Sigmoid colon (tissue), 4 donors: Measurements from ENCODE around the gene ANKLE2.

Experiments used
- EP300 ChIP-seq, 4 donors: sonication (generic); formaldehyde crosslinking; IDR thresholded peaks; one replicate each; pipeline ENCODE4 v1.6.1; 2017; ENCODE audit warnings: antibody characterized with exemption in 4 of 4
- POLR2A ChIP-seq, 2 donors: fragments of 450-650 bp; IDR thresholded peaks; one replicate each; pipeline ENCODE4 v1.6.1; 2016; ENCODE audit warnings: antibody characterized with exemption in 2 of 2, mild to moderate bottlenecking in 2 of 2, moderate library complexity in 2 of 2
- POLR2AphosphoS5 ChIP-seq, 4 donors: sonication (generic); formaldehyde crosslinking; IDR thresholded peaks; one replicate each; pipeline ENCODE4 v1.6.1; 2017; ENCODE audit warnings: antibody characterized with exemption in 4 of 4
- TF ChIP-seq, protein P1 (sequence below), 4 experiments: fragments of 450-650 bp in 3 of 4; fragments of 200-600 bp in 1 of 4; IDR thresholded peaks; one replicate each; pipeline ENCODE4 v1.5.1; 2016 to 2019; ENCODE audit warnings: antibody characterized with exemption in 4 of 4, mild to moderate bottlenecking in 3 of 4, moderate library complexity in 2 of 4

DNA sequence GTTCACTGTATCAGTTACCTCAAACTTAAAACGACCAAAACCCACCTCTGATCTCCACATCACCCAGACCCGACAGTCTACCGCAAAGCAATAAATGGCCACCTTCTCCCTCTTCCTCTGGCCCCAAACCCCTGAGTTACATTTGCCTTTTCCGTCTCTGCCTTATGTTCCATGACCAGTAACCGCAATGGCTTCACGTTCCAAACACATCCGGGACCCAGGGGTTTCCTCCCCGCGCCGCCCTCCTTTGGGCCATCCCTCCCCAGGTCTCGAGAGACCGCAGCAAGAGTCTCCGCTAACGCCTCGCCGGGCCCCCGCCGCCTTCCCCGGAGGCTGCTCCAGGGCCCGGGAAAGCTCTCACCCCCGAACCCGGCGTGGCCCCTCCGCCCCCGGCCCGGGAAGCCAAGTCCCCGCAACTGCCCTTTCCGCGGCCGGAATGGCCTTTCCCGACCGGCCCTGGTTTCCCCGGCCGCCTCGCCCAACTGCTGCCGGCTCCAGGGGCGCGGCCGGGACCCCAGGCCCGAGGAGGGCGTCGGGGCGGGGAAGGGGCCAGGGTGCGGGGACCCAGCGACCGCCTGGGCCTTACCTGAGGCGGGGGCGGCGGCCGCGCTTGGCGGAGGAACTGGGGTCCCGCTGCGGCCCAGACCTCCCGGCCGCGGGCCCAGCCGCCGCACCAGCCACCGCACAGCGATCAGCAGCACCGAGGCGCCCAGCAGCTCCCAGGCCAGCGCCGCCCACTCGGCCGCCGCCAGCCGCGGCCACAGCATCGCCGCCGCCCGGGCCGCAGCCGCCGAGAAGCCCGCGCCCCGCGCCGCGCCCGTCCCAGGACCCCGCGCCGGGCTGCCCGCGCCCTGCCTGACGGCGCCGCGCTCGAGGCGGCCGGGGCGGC lies at the start of gene ANKLE2:
- TF ChIP-seq, protein P1, sequence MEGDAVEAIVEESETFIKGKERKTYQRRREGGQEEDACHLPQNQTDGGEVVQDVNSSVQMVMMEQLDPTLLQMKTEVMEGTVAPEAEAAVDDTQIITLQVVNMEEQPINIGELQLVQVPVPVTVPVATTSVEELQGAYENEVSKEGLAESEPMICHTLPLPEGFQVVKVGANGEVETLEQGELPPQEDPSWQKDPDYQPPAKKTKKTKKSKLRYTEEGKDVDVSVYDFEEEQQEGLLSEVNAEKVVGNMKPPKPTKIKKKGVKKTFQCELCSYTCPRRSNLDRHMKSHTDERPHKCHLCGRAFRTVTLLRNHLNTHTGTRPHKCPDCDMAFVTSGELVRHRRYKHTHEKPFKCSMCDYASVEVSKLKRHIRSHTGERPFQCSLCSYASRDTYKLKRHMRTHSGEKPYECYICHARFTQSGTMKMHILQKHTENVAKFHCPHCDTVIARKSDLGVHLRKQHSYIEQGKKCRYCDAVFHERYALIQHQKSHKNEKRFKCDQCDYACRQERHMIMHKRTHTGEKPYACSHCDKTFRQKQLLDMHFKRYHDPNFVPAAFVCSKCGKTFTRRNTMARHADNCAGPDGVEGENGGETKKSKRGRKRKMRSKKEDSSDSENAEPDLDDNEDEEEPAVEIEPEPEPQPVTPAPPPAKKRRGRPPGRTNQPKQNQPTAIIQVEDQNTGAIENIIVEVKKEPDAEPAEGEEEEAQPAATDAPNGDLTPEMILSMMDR (IDR thresholded peaks at IDR 0.05), result no peak
- TF ChIP-seq POLR2AphosphoS5 (IDR thresholded peaks at IDR 0.05), result no peak
- no peak for TF ChIP-seq POLR2A (IDR thresholded peaks at IDR 0.05)
- TF ChIP-seq EP300 (IDR thresholded peaks at IDR 0.05), result no peak
